Endodermal cell (in vitro differentiated cells): ENCODE measurements around the gene MOXD1. TPM values are rescaled to one million over a fixed set of nuclear protein-coding genes. Genes with fewer than 3 reads are reported as not detected.

Experiments used
- DNase-seq: peaks from one replicate; pipeline ENCODE4 v3.0.0-alpha.2; 2017
- H3K27ac ChIP-seq: 2 replicates; pipeline ENCODE4 v1.5.1; 2013; ENCODE audit warnings: mild to moderate bottlenecking, low read depth, low read length, moderate library complexity
- H3K27me3 ChIP-seq: 2 replicates; pipeline ENCODE4 v1.6.1; 2013; ENCODE audit warnings: mild to moderate bottlenecking, low read length, moderate library complexity; ENCODE audit not compliant: insufficient read depth, control insufficient read depth, poor library complexity, severe bottlenecking
- H3K36me3 ChIP-seq: 2 replicates; pipeline ENCODE4 v1.7.0; 2013; ENCODE audit warnings: mild to moderate bottlenecking, low read length, moderate library complexity; ENCODE audit not compliant: control insufficient read depth, insufficient read depth
- H3K4me1 ChIP-seq: one replicate; pipeline ENCODE4 v1.7.0; 2013; ENCODE audit warnings: low read length; ENCODE audit not compliant: control insufficient read depth, insufficient read depth
- H3K4me3 ChIP-seq: 2 replicates; pipeline ENCODE4 v1.5.1; 2013; ENCODE audit warnings: mild to moderate bottlenecking, low read length, moderate library complexity
- H3K9ac ChIP-seq: 2 replicates; pipeline ENCODE4 v1.6.1; 2013; ENCODE audit warnings: mild to moderate bottlenecking, low read length, moderate library complexity; ENCODE audit not compliant: poor library complexity, severe bottlenecking; ENCODE audit errors: extremely low read depth
- H3K9me3 ChIP-seq: 2 replicates; pipeline ENCODE4 v1.6.1; 2013; ENCODE audit warnings: mild to moderate bottlenecking, low read length, moderate library complexity; ENCODE audit not compliant: control insufficient read depth
- H3K27ac Mint-ChIP-seq: 2 replicates; pipeline ENCODE4 v1.8.0; 2020; ENCODE audit warnings: mixed read lengths
- H3K27me3 Mint-ChIP-seq: 2 replicates; pipeline ENCODE4 v1.8.0; 2021; ENCODE audit warnings: mild to moderate bottlenecking, mixed read lengths; ENCODE audit not compliant: insufficient read depth
- H3K36me3 Mint-ChIP-seq: 2 replicates; pipeline ENCODE4 v1.8.0; 2020; ENCODE audit warnings: low read depth, mixed read lengths
- H3K4me1 Mint-ChIP-seq: 2 replicates; pipeline ENCODE4 v1.8.0; 2020; ENCODE audit warnings: mixed read lengths
- H3K4me3 Mint-ChIP-seq: 2 replicates; pipeline ENCODE4 v1.8.0; 2020; ENCODE audit warnings: mild to moderate bottlenecking, moderate library complexity, mixed read lengths
- H3K9me3 Mint-ChIP-seq: 2 replicates; pipeline ENCODE4 v1.8.0; 2020; ENCODE audit warnings: mild to moderate bottlenecking, mixed read lengths
- WGBS, 2 experiments: methylation state at CpG; one replicate each; pipeline versions ENCODE4 v1.1.5 to v1.1.7; 2013; ENCODE audit warnings: missing lambda C conversion rate in 2 of 2, mixed read lengths in 1 of 2; ENCODE audit not compliant: insufficient coverage in 1 of 2, insufficient read length in 1 of 2; 5-methylcytosine and 5-hydroxymethylcytosine counted together
- total RNA-seq, 2 donors: library from RNA; stranded (reverse); fragmentation: NEBNext Ultra II Directional in 1 of 2; extraction: Animal tissue kit (Norgen Biotek cat#: 25700) in 1 of 2; gene quantifications; 2 replicates in 1 of 2; 3 replicates in 1 of 2; pipeline ENCODE4 v1.2.1, GENCODE V29; 2021
- TF ChIP-seq, protein P1 (sequence below): fragments of 200-600 bp; sonication (generic); conservative IDR thresholded peaks from 2 replicates; pipeline ENCODE4 v1.5.0; 2021; ENCODE audit warnings: antibody characterized with exemption, mild to moderate bottlenecking

The MOXD1 gene
- total RNA-seq, 2 donors from 2014 or later, result 1.3 to 3.2 TPM

DNA sequence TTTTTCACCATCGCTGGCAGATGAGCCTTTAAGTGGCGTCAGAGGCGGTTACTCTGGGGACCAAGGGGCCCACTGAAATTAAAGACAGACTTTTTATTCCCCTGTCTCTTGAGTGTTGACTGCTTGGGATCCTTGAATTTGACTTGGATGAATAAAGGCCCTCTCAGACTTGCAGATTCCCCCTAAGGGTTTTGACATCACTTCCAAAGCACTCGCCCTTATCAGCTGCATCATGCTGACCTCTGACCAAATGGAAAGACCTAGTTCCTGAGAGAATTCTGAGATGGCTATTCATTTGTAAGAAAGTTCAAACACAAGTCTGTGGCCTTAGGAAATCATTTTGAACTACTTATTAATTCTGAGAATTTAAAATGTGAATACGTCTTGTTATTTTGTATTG lies 13.5 kb upstream of the MOXD1 start:
- H3K9me3 Mint-ChIP-seq, result peaks cover 17% of the 10 kb centered on the region
- no peak for DNase-seq
- H3K4me1 Mint-ChIP-seq, result no peaks in the 10 kb centered on the region
- no peak overlapping the region for H3K4me3 Mint-ChIP-seq
- TF ChIP-seq, protein P1, sequence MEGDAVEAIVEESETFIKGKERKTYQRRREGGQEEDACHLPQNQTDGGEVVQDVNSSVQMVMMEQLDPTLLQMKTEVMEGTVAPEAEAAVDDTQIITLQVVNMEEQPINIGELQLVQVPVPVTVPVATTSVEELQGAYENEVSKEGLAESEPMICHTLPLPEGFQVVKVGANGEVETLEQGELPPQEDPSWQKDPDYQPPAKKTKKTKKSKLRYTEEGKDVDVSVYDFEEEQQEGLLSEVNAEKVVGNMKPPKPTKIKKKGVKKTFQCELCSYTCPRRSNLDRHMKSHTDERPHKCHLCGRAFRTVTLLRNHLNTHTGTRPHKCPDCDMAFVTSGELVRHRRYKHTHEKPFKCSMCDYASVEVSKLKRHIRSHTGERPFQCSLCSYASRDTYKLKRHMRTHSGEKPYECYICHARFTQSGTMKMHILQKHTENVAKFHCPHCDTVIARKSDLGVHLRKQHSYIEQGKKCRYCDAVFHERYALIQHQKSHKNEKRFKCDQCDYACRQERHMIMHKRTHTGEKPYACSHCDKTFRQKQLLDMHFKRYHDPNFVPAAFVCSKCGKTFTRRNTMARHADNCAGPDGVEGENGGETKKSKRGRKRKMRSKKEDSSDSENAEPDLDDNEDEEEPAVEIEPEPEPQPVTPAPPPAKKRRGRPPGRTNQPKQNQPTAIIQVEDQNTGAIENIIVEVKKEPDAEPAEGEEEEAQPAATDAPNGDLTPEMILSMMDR, result no peak
- H3K27ac Mint-ChIP-seq, result no peak overlapping the region
- Histone ChIP-seq H3K4me1 (no peaks in the 10 kb centered on the region), H3K27me3 (no peaks in the 10 kb centered on the region), H3K9ac (no peak overlapping the region), H3K27ac (no peak overlapping the region), H3K9me3 (peaks cover 4% of the 10 kb centered on the region), H3K36me3 (no peaks in the 10 kb centered on the region), H3K4me3 (no peak overlapping the region)
- peaks cover 2% of the 10 kb centered on the region for H3K27me3 Mint-ChIP-seq
- no peaks in the 10 kb centered on the region for H3K36me3 Mint-ChIP-seq
- 72 to 82% methylated on average over 3 to 4 of the region's 5 CpGs for WGBS, 2 experiments

DNA sequence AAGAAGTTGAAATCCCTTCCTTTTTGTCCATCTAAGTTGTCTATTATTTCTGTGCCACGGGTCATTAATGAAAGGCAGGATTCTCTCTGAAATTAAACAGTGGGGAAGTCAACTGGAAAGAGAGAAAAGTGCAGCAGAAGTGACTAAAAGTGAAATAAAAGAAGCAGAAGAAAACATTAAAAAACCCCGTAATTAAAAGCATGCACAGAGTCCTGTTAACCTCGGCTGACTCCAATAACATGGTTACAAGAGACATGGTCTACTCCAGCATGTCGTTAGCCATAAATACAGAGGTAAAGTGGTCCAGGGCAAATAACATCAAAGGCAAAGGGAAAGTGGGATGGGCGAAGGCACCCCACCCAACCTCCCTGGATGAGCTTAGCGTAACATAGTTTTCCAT lies 13.0 kb upstream of the MOXD1 start:
- no peak overlapping the region for H3K4me3 Mint-ChIP-seq
- H3K36me3 Mint-ChIP-seq, result no peaks in the 10 kb centered on the region
- no peak overlapping the region for H3K27ac Mint-ChIP-seq
- peaks cover 4% of the 10 kb centered on the region for H3K9me3 ChIP-seq
- H3K9me3 Mint-ChIP-seq, result peaks cover 13% of the 10 kb centered on the region
- TF ChIP-seq, protein P1, result no peak
- H3K4me1 Mint-ChIP-seq, result no peaks in the 10 kb centered on the region
- no peaks in the 10 kb centered on the region for H3K27me3 ChIP-seq
- no peak overlapping the region for H3K4me3 ChIP-seq
- DNase-seq, result no peak
- no peaks in the 10 kb centered on the region for H3K36me3 ChIP-seq
- peaks cover 2% of the 10 kb centered on the region for H3K27me3 Mint-ChIP-seq
- no peak overlapping the region for H3K27ac ChIP-seq
- WGBS, 2 experiments, result 71 to 92% methylated on average over 5 to 6 of the region's 6 CpGs
- H3K9ac ChIP-seq, result no peak overlapping the region
- no peaks in the 10 kb centered on the region for H3K4me1 ChIP-seq

- Histone ChIP-seq H3K4me3 (no peak overlapping the region), H3K9ac (no peak overlapping the region), H3K4me1 (no peaks in the 10 kb centered on the region), H3K27ac (no peak overlapping the region), H3K9me3 (peaks cover 4% of the 10 kb centered on the region), H3K27me3 (no peaks in the 10 kb centered on the region), H3K36me3 (no peaks in the 10 kb centered on the region)
- Mint-ChIP-seq H3K9me3 (peaks cover 13% of the 10 kb centered on the region), H3K27me3 (peaks cover 2% of the 10 kb centered on the region), H3K4me3 (no peak overlapping the region), H3K27ac (no peak overlapping the region), H3K4me1 (no peaks in the 10 kb centered on the region), H3K36me3 (no peaks in the 10 kb centered on the region)
- WGBS, 2 experiments, result no CpG with 5 or more reads among the region's 1 CpG
- TF ChIP-seq, protein P1, result no peak
- no peak for DNase-seq
These were observed 12.2 kb upstream of the MOXD1 start for GRCh38 chr6:132413499-132413802.
